ENCODE results near the gene BCS1L.

The BCS1L gene

GRCh38 chr2:218659258-218659987 is at the start of gene BCS1L, which contains the start of gene ZNF142:
Gene BCS1L, plus strand, starts transcription at chr2:218659683. Its CDS starts 1,305 bp downstream, at chr2:218660988.
Gene ZNF142, minus strand, starts transcription at chr2:218659623. Its CDS starts 3,194 bp downstream, at chr2:218656429.
- peak; percentile 91 for DNase-seq

- no peak for DNase-seq
Measured at GRCh38 chr2:218615868-218616315, 43.6 kb upstream of the BCS1L start.

DNA sequence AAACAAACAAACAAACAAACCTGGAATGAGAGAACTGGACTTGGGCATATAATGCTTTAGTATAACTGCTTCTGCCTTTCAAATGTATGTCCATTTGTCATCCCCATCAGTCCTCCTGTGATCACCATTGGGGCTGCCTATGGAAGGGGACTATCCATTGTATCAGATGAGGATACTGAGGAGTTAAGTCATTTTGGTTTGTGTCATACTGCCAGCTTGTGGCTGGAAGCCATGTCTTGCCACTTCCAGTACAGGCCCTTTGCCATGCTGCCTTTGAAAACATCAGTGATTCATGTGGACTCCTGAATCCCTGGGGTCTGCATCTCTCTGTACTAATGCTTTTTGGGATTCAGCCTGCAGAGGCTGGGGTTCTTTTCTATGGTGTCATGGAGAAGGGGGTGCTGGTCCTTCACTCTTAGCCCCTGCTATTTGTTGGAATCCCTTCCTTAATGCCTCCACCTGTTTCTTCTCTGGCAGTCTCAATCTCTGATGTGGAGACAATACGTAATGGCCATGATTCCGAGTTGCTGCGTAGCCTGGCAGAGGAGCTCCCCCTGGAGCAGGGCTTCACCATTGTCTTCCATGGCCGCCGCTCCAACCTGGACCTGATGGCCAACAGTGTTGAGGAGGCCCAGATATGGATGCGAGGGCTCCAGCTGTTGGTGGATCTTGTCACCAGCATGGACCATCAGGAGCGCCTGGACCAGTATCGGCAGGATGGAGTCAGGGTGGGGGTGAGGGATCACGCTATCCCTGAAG is 41.2 kb upstream of the BCS1L start:
- no peak for DNase-seq

GRCh38 chr2:218621007-218621406 is 38.5 kb upstream of the BCS1L start:
- DNase-seq, result no peak

- no peak for DNase-seq
Measured at GRCh38 chr2:218622606-218623365, 36.7 kb upstream of the BCS1L start.

- DNase-seq, result no peak
Measured at GRCh38 chr2:218623366-218623705, 36.1 kb upstream of the BCS1L start.

DNA sequence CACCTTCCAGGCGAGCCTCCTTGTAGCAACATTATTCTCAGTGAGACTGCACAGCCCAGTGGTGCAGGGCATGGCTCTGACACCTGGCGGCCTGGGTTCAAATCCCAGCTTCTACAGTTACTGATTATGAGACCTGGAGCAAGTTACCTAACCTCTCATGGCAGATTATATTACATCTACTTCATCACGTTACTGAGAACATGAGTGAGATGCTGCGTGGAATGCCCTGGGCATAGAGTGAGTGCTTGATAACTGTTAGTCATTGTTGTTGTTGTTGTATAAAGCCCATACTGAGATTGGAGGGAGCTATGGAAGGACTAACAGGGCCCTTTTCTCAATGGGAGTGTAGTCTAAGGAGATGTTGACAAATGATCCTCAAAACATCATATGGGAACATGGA is 33.1 kb upstream of the BCS1L start:
- no peak for DNase-seq

GRCh38 chr2:218627939-218628338 is 31.5 kb upstream of the BCS1L start:
- DNase-seq, result no peak

- no peak for DNase-seq
Measured at GRCh38 chr2:218631837-218632236, 27.6 kb upstream of the BCS1L start.

GRCh38 chr2:218635719-218636118 is 23.8 kb upstream of the BCS1L start:
- DNase-seq, result no peak

GRCh38 chr2:218638372-218638771 is 21.1 kb upstream of the BCS1L start:
- no peak for DNase-seq

DNA sequence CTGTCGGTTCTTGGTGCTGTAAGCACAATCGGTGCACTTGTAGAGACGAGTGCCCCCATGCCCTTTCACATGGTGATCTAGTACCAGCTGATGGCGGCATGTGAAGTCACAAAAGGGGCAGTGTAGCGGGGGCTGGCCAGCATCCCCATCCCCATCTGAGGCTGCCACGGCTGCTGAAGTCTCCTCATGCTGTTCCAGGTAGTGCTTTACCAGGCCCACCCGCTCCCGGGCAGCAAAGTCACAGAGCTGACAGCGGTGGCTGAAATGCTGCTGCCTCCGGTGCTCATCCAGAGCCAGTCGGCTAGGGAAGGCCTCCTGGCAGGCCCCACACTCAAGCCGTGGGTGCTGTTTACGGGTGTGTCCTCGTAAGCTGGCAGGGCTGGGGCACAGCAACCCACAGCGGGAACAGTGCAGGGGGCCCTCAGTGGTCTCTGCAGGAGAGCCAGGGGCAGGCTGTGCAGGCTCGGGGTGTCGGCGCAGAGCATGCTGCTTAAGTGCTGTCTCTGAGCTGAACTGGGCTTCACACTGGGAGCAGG is 17.3 kb upstream of the BCS1L start:
- DNase-seq, result no peak

GRCh38 chr2:218642786-218643185 is 16.7 kb upstream of the BCS1L start:
- DNase-seq, result no peak

DNA sequence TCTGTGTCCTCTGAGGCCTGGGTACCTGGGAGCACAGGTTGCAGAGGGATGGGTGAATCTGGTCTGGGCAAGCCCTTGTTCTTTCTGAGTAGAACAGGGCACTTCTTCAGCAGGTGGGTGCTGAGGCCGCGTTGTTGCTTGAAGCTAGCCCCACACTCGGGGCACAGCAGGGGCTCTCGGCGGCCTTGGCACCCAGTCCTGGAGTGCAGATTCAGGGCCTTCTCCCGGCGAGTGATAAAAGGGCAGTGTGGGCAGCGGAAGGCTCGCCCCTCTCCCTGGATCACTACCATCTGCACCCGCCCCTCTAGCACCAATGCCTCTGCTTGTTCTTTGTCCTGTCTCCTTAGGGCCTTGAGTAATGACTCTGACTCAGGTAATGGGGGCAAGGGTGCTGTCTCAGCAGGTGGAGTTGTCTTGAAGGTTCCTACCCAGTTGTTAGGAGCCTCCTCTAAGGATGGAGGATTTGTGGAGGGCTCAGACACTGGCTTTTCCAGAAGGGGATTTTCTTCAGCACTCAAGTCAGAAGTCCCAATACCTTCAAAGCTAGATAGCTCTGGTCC is 15.7 kb upstream of the BCS1L start:
- DNase-seq, result no peak

GRCh38 chr2:218644721-218645120 is 14.8 kb upstream of the BCS1L start:
- no peak for DNase-seq

- no peak for DNase-seq
Measured at GRCh38 chr2:218645126-218645525, 14.4 kb upstream of the BCS1L start.

- peak; percentile 59 for DNase-seq
Measured at GRCh38 chr2:218648088-218648786, 11.2 kb upstream of the BCS1L start.

DNA sequence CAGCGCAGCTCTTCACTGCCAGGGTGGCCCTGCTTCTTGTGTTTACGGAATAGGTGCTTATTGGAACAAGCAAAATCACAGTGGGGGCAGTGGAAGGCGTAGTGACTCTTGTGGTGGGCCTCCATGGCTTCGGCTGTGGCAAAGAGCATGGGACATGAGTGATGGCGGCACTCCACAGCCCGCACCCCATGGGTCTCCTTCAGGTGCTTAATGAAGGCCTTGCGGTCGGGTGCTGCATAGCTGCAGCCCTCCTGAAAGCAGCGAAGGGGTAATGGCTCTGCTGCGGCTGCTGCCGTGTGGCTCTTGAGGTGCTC is 10.7 kb upstream of the BCS1L start:
- no peak for DNase-seq

DNA sequence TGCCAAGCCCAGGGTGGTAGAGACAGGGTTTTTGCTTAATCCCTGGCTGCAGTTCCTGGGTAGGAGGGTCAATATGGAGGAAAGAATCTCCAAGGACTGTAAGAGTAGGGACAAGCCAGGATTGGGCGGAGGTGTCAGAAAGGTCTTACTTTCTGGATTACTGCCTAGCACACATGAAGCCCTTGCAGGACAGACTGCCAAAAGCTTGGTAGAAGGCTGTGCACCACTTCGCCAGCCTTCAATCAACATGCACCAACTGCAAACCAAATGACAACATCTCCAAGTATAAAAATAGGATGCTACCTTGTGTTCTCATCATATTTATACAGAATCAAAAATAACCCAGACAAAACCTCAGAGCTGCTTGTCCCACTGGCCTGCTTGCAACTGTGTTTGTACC is 3.7 kb upstream of the BCS1L start:
- DNase-seq, result no peak

- DNase-seq, result no peak
Measured at GRCh38 chr2:218658671-218659257, 719 bp upstream of the BCS1L start.

GRCh38 chr2:218659988-218660358 is 490 bp downstream of the BCS1L start:
- no peak for DNase-seq

GRCh38 chr2:218662377-218662776 is 2.9 kb downstream of the BCS1L start:
- DNase-seq, result no peak

All from right forelimb (tissue), 1 donor.